ENCODE data around the gene TMEM18. TPM values are rescaled to one million over a fixed set of nuclear protein-coding genes. Genes with fewer than 3 reads are reported as not detected.

TMEM18 gene
- total and polyA plus RNA-seq, 2 of the 13 experiments (the other 11 are each of a cell fraction or from before 2014, with no cell fraction given) = 45.9 to 49.4 TPM

DNA sequence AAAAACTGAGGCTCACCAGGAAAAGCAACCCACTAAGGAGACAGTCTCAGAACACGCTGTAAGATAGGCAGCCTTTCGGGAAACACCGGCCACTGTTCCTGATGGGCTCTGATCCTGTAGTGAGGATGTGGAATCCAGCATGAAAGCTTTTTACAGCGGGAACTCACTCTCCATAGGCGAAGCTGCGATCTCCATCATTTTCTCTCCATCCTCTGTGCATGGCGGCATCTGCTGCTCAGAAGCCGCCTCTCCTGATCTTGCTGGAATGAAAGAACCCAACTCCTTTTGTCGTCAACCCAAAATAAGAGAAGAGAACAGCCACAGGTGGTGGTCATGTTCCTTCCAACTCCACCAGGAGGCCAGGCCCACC is 49.9 kb downstream of the TMEM18 start:
- WGBS (ENCODE audit: low lambda C conversion rate) = 26% methylated on average over 9 of the region's 9 CpGs
- Histone ChIP-seq H3K27ac (ENCODE audit: extremely low read length, insufficient read depth, low read length) (no peak overlapping the region), H3K36me3 (replicated peaks in 1 of 2; ENCODE audit: control insufficient read depth in 1 of 2, insufficient read depth in 2 of 2, low read length in 2 of 2) (no peaks in the 10 kb centered on the region), H3K79me2 (ENCODE audit: insufficient read depth, low read length) (no peaks in the 10 kb centered on the region), H3K4me1 (ENCODE audit: insufficient read depth, low read length) (no peaks in the 10 kb centered on the region), H3K27me3 (ENCODE audit: control insufficient read depth in 1 of 2, insufficient read depth in 2 of 2, low read length in 2 of 2) (peaks cover 7 to 54% of the 10 kb centered on the region in 2 experiments; a peak in 4 of 5 replicates), H4K20me1 (ENCODE audit: insufficient read depth, low read length) (no peaks in the 10 kb centered on the region), H3K4me3 (replicated peaks in 1 of 3; ENCODE audit: insufficient read depth in 1 of 3, low read depth in 2 of 3, low read length in 3 of 3) (no peak overlapping the region), H3K9me3 (ENCODE audit: low read length) (no peaks in the 10 kb centered on the region), H2AFZ (ENCODE audit: low read length) (no peak overlapping the region), H3K9ac (ENCODE audit: insufficient read depth, low read depth, low read length) (no peak overlapping the region), H3K4me2 (ENCODE audit: low read depth, low read length) (no peak overlapping the region)
- BruUV-seq (replicated peaks) = no TSS peak
- ChIA-PET POLR2A (no interaction called here), CTCF (ENCODE audit: low intra/inter-chr PET ratio, low total read pairs) (no interaction called here)
- no peak for TF ChIP-seq CREB1 (IDR thresholded peaks at IDR 0.05)
- no peak for TF ChIP-seq CREB1 (CRISPR knock-in tag; IDR thresholded peaks at IDR 0.05)
- no peak for TF ChIP-seq POLR2A (IDR thresholded peaks at IDR 0.05; ENCODE audit: insufficient read depth in 1 of 2, low read depth in 2 of 2, low read length in 2 of 2)
- in situ Hi-C loops (cut with HindIII; ENCODE audit: extremely low pct_ligation_motif_present, low pct_unique_long_range_greater_than_20kb) (no loop called here), intact Hi-C loops (cut with micrococcal nuclease; ENCODE audit: unreplicated experiment) (no loop called here)
- no peak for DNase-seq (ENCODE audit: low spot score)
- ATAC-seq = no peak
- no peak for FAIRE-seq

DNA sequence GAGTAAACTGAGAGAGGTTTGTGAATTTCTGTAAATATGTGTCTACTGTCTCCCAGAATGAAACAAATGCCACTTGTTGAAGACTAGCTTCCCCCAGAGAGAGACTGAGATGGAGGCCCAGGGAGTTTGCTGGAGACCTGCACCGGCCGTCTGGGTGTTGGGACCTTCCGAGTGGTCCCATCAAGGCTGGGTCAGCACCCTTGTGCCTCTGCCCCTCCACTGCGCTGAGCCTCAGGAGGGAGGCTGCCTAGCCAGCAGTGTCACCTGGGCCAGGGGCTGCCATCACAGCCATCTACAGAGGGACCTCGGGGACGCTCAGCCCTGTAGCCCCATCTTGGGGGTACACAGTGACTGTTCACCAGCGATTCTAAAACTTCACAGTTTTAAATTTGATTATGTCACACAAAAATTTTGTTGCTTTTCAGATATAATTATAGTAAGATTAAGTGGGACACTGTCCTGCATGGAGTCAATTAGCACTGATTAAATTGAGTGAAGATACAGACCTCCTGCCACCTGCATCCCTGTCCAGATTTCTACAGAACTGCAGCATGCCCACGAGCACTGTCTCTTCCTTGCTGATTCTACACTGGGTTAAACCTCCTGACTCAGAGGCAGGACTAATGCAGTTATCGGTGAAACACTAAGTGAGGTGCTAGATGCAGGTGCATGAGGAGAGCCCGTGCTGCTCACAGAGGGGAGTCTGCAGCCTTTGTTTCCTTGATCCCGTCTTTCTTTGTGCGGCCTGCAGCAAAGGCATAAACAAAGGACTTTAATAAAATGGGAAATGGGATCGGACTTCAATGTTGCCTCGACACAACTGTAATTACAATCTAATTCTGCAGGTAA is 50.5 kb downstream of the TMEM18 start:
- intact Hi-C loops (cut with micrococcal nuclease; ENCODE audit: unreplicated experiment) (no loop called here), in situ Hi-C loops (cut with HindIII; ENCODE audit: extremely low pct_ligation_motif_present, low pct_unique_long_range_greater_than_20kb) (no loop called here)
- H4K20me1 ChIP-seq (ENCODE audit: insufficient read depth, low read length) = no peaks in the 10 kb centered on the region
- H3K4me3 ChIP-seq (replicated peaks in 1 of 3; ENCODE audit: insufficient read depth in 1 of 3, low read depth in 2 of 3, low read length in 3 of 3) = no peak overlapping the region
- ATAC-seq (no peak), FAIRE-seq (no peak), DNase-seq (ENCODE audit: low spot score) (no peak)
- peaks cover 7 to 57% of the 10 kb centered on the region in 2 experiments; a peak in 4 of 5 replicates for H3K27me3 ChIP-seq (ENCODE audit: control insufficient read depth in 1 of 2, insufficient read depth in 2 of 2, low read length in 2 of 2)
- TF ChIP-seq TMF1 (CRISPR knock-in tag; IDR thresholded peaks at IDR 0.05; ENCODE audit: low read depth) (no peak), ZNF460 (CRISPR knock-in tag; IDR thresholded peaks at IDR 0.05; ENCODE audit: borderline replicate concordance) (no peak), PAWR (CRISPR knock-in tag; IDR thresholded peaks at IDR 0.05; ENCODE audit: borderline replicate concordance) (no peak), SOX6 (IDR thresholded peaks at IDR 0.05) (no peak), SOX6 (CRISPR knock-in tag; IDR thresholded peaks at IDR 0.05) (no peak), NFRKB (IDR thresholded peaks at IDR 0.05) (no peak), FOXP1 (IDR thresholded peaks at IDR 0.05) (no peak), FOXP1 (CRISPR knock-in tag; IDR thresholded peaks at IDR 0.05) (no peak), NFYB (CRISPR knock-in tag; IDR thresholded peaks at IDR 0.05) (no peak), ZNF251 (CRISPR knock-in tag; IDR thresholded peaks at IDR 0.05) (no peak), ZNF562 (CRISPR knock-in tag; IDR thresholded peaks at IDR 0.05; ENCODE audit: borderline replicate concordance) (no peak), ZBTB1 (CRISPR knock-in tag; IDR thresholded peaks at IDR 0.05; ENCODE audit: borderline replicate concordance) (no peak), TCF7 (IDR thresholded peaks at IDR 0.05; ENCODE audit: low read depth) (no peak)
- TF ChIP-seq, protein P1, sequence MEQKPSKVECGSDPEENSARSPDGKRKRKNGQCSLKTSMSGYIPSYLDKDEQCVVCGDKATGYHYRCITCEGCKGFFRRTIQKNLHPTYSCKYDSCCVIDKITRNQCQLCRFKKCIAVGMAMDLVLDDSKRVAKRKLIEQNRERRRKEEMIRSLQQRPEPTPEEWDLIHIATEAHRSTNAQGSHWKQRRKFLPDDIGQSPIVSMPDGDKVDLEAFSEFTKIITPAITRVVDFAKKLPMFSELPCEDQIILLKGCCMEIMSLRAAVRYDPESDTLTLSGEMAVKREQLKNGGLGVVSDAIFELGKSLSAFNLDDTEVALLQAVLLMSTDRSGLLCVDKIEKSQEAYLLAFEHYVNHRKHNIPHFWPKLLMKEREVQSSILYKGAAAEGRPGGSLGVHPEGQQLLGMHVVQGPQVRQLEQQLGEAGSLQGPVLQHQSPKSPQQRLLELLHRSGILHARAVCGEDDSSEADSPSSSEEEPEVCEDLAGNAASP (CRISPR knock-in tag; IDR thresholded peaks at IDR 0.05; ENCODE audit: borderline replicate concordance) = no peak
- TF ChIP-seq, protein P2, sequence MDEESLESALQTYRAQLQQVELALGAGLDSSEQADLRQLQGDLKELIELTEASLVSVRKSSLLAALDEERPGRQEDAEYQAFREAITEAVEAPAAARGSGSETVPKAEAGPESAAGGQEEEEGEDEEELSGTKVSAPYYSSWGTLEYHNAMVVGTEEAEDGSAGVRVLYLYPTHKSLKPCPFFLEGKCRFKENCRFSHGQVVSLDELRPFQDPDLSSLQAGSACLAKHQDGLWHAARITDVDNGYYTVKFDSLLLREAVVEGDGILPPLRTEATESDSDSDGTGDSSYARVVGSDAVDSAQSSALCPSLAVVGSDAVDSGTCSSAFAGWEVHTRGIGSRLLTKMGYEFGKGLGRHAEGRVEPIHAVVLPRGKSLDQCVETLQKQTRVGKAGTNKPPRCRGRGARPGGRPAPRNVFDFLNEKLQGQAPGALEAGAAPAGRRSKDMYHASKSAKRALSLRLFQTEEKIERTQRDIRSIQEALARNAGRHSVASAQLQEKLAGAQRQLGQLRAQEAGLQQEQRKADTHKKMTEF (CRISPR knock-in tag; IDR thresholded peaks at IDR 0.05) = no peak
- TF ChIP-seq, protein P3, sequence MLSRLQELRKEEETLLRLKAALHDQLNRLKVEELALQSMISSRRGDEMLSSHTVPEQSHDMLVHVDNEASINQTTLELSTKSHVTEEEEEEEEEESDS (CRISPR knock-in tag; IDR thresholded peaks at IDR 0.05; ENCODE audit: borderline replicate concordance) = no peak
- H3K9ac ChIP-seq (ENCODE audit: insufficient read depth, low read depth, low read length) = no peak overlapping the region
- no peaks in the 10 kb centered on the region for H3K9me3 ChIP-seq (ENCODE audit: low read length)
- no peaks in the 10 kb centered on the region for H3K36me3 ChIP-seq (replicated peaks in 1 of 2; ENCODE audit: control insufficient read depth in 1 of 2, insufficient read depth in 2 of 2, low read length in 2 of 2)
- no peak overlapping the region for H2AFZ ChIP-seq (ENCODE audit: low read length)
- no peak overlapping the region for H3K4me2 ChIP-seq (ENCODE audit: low read depth, low read length)
- CTCF ChIA-PET (ENCODE audit: low intra/inter-chr PET ratio, low total read pairs) = no interaction called here
- H3K4me1 ChIP-seq (ENCODE audit: insufficient read depth, low read length) = no peaks in the 10 kb centered on the region
- 14% methylated on average over 14 of the region's 14 CpGs for WGBS (ENCODE audit: low lambda C conversion rate)
- no TSS peak for BruUV-seq (replicated peaks)
- POLR2A ChIA-PET = no interaction called here
- H3K79me2 ChIP-seq (ENCODE audit: insufficient read depth, low read length) = no peaks in the 10 kb centered on the region
- H3K27ac ChIP-seq (ENCODE audit: extremely low read length, insufficient read depth, low read length) = no peak overlapping the region

Measured in HepG2 (cell line).